HUES64 (cell line): ENCODE measurements around the gene SLC2A11.

Source experiments
- H3K27ac ChIP-seq: 2 replicates; pipeline ENCODE4 v1.7.0; 2013; ENCODE audit warnings: low read depth, low read length, inconsistent platforms
- H3K27me3 ChIP-seq: 2 replicates; pipeline ENCODE4 v1.6.1; 2013; ENCODE audit warnings: mild to moderate bottlenecking, low read length; ENCODE audit not compliant: insufficient read depth
- H3K36me3 ChIP-seq: 2 replicates; pipeline ENCODE4 v1.6.1; 2013; ENCODE audit warnings: mild to moderate bottlenecking, low read length; ENCODE audit not compliant: insufficient read depth
- H3K4me1 ChIP-seq: 2 replicates; pipeline ENCODE4 v1.6.1; 2013; ENCODE audit warnings: mild to moderate bottlenecking, low read length, moderate library complexity; ENCODE audit not compliant: insufficient read depth
- H3K4me3 ChIP-seq: 2 replicates; pipeline ENCODE4 v1.5.1; 2013; ENCODE audit warnings: mild to moderate bottlenecking, low read length, moderate library complexity
- H3K9ac ChIP-seq: 2 replicates; pipeline ENCODE4 v1.6.1; 2013; ENCODE audit warnings: mild to moderate bottlenecking, low read depth, low read length
- H3K9me3 ChIP-seq: 2 replicates; pipeline ENCODE4 v1.6.1; 2013; ENCODE audit warnings: low read depth, low read length; ENCODE audit not compliant: insufficient read depth
- WGBS: fragments of 150-250, 120-280 bp; methylation state at CpG from one replicate; pipeline ENCODE4 v1.1.7; 2013; ENCODE audit warnings: missing lambda C conversion rate; 5-methylcytosine and 5-hydroxymethylcytosine counted together

Gene SLC2A11

DNA sequence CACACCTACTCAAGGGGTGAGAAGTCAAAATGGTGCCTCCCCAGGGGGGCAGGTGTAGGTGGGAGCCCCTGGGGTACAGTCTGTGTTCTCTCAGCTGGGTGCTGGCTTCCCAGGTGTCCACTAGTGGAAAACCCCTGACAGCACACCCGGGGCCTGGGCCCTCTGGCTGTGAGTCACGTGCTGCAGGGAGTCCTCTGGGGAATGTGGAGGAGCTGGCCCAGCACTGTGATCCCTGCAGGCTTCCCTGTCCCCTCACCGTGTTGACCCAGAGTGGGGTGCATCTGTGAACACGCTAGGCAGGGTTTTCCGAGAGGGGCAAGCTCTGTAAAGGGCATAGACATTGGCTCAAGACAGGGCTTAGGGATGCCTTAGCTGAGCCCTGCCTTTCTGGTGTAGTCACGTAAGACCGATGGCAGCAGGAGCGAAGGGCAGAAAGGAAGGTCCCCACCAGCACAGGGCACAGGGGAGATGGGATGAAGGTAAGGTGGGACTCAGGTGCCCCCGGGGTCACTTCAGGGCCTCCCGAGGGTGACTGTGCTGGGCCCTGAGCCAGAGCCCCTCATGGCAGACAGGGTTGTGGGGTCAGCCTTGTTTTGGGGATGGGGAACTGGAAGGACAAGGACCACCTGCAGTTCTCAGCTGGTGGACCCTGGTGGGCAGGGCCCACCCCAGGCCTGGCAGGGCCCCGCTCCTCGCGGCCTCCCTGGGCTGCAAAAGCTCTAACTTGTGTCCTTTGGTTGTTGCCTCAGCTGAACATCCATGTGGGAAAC lies 33.0 kb upstream of the SLC2A11 start:
- Histone ChIP-seq H3K4me3 (no peak overlapping the region), H3K9ac (no peak overlapping the region), H3K27ac (no peak overlapping the region), H3K4me1 (no peaks in the 10 kb centered on the region), H3K9me3 (no peaks in the 10 kb centered on the region), H3K27me3 (no peaks in the 10 kb centered on the region), H3K36me3 (peaks cover 90% of the 10 kb centered on the region)
- WGBS: 95% methylated on average over 13 of the region's 13 CpGs

GRCh38 chr22:23825246-23825905 lies 32.3 kb upstream of the SLC2A11 start:
- Histone ChIP-seq H3K4me1 (no peaks in the 10 kb centered on the region), H3K27ac (no peak overlapping the region), H3K9me3 (no peaks in the 10 kb centered on the region), H3K9ac (no peak overlapping the region), H3K36me3 (peaks cover 90% of the 10 kb centered on the region), H3K4me3 (no peak overlapping the region), H3K27me3 (no peaks in the 10 kb centered on the region)
- 94% methylated on average over 12 of the region's 12 CpGs for WGBS

DNA sequence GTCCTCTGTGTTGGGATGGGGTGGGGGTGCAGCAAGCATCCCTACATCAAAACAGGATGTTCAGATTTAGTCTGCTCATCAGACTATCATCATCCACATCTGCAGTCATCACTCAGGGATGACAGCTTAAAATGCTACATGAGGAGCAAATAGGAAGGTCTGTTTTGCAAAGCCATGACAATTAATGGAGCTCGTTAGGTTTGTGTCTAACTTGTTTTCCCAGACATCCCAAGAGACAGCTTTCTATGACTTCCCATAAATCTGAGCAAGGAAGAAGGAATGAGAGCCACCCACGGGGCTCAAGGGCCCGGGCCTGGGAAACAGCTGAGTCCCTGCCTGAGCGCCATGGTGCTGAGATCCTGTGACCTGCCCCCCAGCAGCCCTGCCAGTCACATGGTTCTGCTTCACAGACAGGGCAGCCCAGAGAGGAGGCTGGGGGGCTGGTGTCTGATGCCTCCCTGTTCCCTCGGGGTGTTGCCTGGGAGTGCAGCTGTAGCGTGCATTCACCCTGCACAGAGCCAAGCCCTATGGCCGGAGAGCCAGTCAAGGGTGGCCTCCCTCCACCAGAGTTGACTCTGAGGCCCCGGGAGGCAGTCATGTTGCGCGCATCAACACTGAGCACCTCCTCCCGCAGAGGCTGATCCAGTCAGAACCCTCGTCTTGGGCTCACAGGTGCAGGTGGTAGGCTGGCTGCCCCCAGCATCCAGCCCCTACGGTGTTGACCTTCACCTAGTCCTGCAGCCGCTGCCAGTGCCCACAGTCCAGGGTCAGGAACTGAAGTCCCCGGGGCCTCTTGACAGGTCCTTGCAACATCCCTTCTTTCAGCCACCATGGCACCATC lies 30.9 kb upstream of the SLC2A11 start:
- Histone ChIP-seq H3K27me3 (no peaks in the 10 kb centered on the region), H3K27ac (no peak overlapping the region), H3K4me1 (no peaks in the 10 kb centered on the region), H3K4me3 (no peak overlapping the region), H3K9ac (no peak overlapping the region), H3K9me3 (no peaks in the 10 kb centered on the region), H3K36me3 (peaks cover 87% of the 10 kb centered on the region)
- WGBS: 91% methylated on average over 15 of the region's 15 CpGs

DNA sequence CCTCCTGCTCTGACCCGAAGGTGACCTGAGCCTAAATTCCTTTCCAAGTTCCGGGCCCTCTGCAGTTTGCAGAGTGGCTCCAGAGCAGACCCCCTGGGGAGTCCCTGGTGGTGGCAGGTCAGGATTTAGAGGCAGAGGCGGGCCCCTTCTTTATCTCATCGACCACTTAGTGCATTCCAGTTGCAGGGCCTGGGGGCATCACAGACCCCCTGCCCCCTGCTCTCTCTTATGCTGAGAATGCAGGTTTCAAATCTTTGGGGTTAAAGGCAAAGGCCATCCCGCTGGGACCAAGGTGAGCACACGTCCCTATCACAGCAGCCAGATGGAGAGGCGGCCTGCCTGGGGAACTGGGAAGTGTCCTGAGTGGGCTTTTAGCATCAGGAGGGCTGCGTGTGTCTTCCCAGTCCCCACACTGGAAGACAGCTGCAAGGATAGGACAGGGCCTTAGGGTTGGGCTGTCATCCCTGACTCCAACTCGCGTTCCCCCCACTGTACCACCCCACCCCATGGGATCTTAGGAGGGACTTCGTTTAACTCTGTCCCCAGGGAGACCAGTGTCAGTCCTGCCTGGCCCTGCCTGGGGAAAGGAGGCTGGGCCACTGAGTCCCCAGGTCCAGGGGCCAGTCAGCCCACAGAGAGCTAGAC lies 30.2 kb upstream of the SLC2A11 start:
- no peaks in the 10 kb centered on the region for H3K9me3 ChIP-seq
- no peak overlapping the region for H3K4me3 ChIP-seq
- no peak overlapping the region for H3K9ac ChIP-seq
- WGBS: 89% methylated on average over 11 of the region's 11 CpGs
- H3K27me3 ChIP-seq: no peaks in the 10 kb centered on the region
- H3K36me3 ChIP-seq: peaks cover 87% of the 10 kb centered on the region
- no peaks in the 10 kb centered on the region for H3K4me1 ChIP-seq
- H3K27ac ChIP-seq: no peak overlapping the region

DNA sequence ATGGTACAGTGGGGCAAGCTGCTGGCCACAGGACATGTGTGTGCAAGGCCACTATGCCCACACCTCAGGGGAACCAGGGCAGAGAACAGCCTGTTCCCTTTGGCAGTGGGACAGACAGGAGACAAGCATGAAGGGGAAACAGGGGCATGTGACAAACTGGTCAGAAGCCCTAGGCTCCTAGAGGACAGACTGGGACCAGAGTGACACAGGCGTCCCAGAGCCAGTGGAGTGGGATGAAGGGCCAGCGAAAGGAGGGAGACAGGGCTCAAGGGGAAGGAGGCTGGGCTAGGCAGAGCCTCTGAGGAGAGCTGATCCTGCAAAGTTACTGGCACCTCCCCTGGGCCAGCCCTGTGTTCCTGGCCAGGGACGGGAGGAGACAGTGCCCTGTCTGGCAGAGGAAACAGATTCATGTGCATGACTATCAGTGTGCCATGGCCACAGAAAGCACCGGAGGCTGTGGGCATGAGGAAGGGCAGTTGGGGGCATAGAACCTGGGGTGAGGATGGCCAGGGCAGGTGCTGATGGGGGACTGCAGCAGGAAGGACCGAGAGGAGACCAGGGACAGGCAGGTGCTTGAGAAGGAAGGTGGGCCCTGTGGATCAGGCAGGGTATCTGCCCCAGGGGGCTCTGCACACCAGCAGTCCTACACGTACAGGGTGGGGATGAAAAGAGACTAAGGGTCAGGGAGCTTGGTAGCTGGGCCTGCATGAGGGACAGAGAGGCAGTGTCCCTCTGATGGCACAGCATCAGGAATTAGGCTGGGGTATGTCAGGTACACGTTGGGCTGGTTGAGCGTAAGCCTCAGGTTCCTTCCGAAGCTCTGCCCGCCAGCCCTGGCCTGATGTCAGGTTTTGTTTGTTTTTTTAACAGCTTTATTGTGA lies 28.6 kb upstream of the SLC2A11 start:
- H3K4me1 ChIP-seq: no peaks in the 10 kb centered on the region
- H3K9ac ChIP-seq: no peak overlapping the region
- no peak overlapping the region for H3K4me3 ChIP-seq
- WGBS: 93% methylated on average over 9 of the region's 10 CpGs
- no peaks in the 10 kb centered on the region for H3K9me3 ChIP-seq
- H3K27ac ChIP-seq: no peak overlapping the region
- no peaks in the 10 kb centered on the region for H3K27me3 ChIP-seq
- peaks cover 89% of the 10 kb centered on the region for H3K36me3 ChIP-seq

DNA sequence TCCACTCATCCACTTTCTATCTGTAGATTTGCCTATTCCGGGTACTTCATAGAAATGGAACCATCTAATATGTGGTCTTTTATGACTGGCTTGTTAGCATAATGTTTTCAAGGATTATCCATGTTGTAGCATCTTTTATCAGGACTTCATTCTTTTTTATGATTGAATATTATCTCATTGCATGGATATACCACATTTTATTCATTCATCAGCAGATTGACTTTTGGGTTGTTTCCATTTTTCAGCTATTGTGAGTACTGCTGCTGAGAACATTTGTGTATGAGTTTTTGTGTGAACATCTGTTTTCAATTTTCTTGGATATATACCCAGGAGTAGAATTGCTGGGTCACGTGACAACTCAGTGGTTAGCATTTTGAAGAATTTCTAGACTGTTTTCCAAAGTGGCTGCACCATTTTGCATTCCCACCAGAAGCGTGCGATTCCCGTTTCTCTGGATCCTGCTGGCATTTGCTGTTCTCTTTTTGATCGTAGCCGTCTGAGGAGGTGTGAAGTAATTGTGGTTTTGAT lies 27.8 kb upstream of the SLC2A11 start:
- Histone ChIP-seq H3K27me3 (no peaks in the 10 kb centered on the region), H3K4me1 (no peaks in the 10 kb centered on the region), H3K27ac (no peak overlapping the region), H3K9ac (no peak overlapping the region), H3K36me3 (peaks cover 87% of the 10 kb centered on the region), H3K4me3 (no peak overlapping the region), H3K9me3 (no peaks in the 10 kb centered on the region)
- WGBS: 97% methylated on average over 7 of the region's 7 CpGs

DNA sequence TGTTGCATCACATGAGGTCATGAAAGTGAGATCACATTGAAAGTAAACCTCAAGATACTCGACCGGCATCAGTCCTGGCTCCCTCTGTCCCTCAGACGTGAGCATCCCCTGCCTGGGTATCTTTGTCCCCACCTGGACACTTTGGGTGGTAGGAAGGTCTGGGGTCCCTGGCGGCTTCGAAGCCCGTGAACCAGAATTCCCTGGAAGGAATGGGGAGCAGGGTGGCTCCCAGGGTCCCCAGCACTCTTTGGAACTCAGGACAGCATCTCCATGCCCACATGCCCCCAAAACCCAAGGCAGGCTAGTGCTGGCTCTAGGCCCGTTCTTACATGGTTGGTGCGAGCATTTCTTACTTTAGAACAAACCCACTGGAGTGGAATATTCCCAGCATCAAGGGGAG lies 26.4 kb upstream of the SLC2A11 start:
- Histone ChIP-seq H3K4me3 (no peak overlapping the region), H3K9me3 (no peaks in the 10 kb centered on the region), H3K36me3 (peaks cover 88% of the 10 kb centered on the region)

GRCh38 chr22:23831781-23832180 lies 25.9 kb upstream of the SLC2A11 start:
- Histone ChIP-seq H3K27me3 (no peaks in the 10 kb centered on the region), H3K4me1 (no peaks in the 10 kb centered on the region), H3K4me3 (no peak overlapping the region), H3K27ac (no peak overlapping the region), H3K36me3 (peaks cover 84% of the 10 kb centered on the region), H3K9ac (no peak overlapping the region), H3K9me3 (no peaks in the 10 kb centered on the region)
- 93% methylated on average over 10 of the region's 10 CpGs for WGBS

More for the DNA sequence above, 26.4 kb upstream of the SLC2A11 start:
- H3K4me1 ChIP-seq: no peaks in the 10 kb centered on the region
- H3K27ac ChIP-seq: no peak overlapping the region
- 96% methylated on average over 8 of the region's 8 CpGs for WGBS
- H3K27me3 ChIP-seq: no peaks in the 10 kb centered on the region
- H3K9ac ChIP-seq: no peak overlapping the region

GRCh38 chr22:23832226-23833016 lies 25.3 kb upstream of the SLC2A11 start:
- Histone ChIP-seq H3K36me3 (peaks cover 77% of the 10 kb centered on the region), H3K27me3 (no peaks in the 10 kb centered on the region)

More at GRCh38 chr22:23832226-23833016, 25.3 kb upstream of the SLC2A11 start:
- H3K4me1 ChIP-seq: no peaks in the 10 kb centered on the region
- no peak overlapping the region for H3K9ac ChIP-seq
- no peak overlapping the region for H3K27ac ChIP-seq
- no peaks in the 10 kb centered on the region for H3K9me3 ChIP-seq
- no peak overlapping the region for H3K4me3 ChIP-seq
- 84% methylated on average over 11 of the region's 11 CpGs for WGBS
